Measurements from ENCODE around the gene TAB2.

DNA sequence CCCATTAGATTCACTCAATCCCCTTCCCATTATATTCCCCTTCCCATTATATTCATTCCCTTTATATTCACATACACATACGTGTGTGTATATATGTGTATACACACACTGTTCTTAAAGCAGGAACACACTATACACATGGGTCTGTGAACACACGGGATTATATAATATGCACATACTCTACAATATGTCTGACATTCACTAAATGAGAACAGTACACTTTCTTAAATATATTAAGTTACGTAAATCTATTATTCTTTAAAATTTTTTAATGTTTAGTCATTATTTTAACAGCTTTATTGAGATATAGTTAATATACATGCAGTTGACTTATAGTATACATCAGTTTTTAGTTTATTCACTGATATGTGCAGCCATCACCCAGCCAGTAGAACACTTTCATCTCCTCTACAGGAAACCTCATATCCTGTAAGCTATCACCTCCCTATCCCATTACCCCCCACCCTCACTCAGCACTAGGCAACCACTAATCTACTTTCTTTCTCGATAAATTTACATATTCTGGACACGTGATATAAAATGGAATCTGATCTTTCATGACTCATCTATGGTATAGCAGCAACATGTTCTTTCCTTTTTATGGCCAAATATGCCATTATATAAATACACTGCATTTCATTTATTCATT, 68.6 kb downstream of the TAB2 start:
- TF ChIP-seq, protein P1, sequence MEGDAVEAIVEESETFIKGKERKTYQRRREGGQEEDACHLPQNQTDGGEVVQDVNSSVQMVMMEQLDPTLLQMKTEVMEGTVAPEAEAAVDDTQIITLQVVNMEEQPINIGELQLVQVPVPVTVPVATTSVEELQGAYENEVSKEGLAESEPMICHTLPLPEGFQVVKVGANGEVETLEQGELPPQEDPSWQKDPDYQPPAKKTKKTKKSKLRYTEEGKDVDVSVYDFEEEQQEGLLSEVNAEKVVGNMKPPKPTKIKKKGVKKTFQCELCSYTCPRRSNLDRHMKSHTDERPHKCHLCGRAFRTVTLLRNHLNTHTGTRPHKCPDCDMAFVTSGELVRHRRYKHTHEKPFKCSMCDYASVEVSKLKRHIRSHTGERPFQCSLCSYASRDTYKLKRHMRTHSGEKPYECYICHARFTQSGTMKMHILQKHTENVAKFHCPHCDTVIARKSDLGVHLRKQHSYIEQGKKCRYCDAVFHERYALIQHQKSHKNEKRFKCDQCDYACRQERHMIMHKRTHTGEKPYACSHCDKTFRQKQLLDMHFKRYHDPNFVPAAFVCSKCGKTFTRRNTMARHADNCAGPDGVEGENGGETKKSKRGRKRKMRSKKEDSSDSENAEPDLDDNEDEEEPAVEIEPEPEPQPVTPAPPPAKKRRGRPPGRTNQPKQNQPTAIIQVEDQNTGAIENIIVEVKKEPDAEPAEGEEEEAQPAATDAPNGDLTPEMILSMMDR (conservative IDR thresholded peaks at IDR 0.05; ENCODE audit: low read depth, low read length) = no peak
- no peak for TF ChIP-seq EZH2 (IDR thresholded peaks at IDR 0.05; ENCODE audit: low read length, unreplicated experiment)
